Liver (tissue), 3 donors: Measurements from ENCODE around the gene HES4.

Source experiments
- ATF3 ChIP-seq: IDR thresholded peaks from 2 replicates; pipeline ENCODE4 v1.6.1; 2016; ENCODE audit warnings: antibody characterized with exemption
- CTCF ChIP-seq: fragments of 150-350 bp; IDR thresholded peaks from 2 replicates; pipeline ENCODE4 v1.5.1; 2017; ENCODE audit warnings: improper control_type of control experiment, low read depth, low read length; ENCODE audit not compliant: missing input control
- EGR1 ChIP-seq, 2 donors: IDR thresholded peaks; 2 replicates each; pipeline ENCODE4 v1.6.1; 2016 to 2018; ENCODE audit warnings: antibody characterized with exemption in 2 of 2, low read depth in 2 of 2
- GABPA ChIP-seq, 2 donors: IDR thresholded peaks in 1 of 2; conservative IDR thresholded peaks in 1 of 2; 2 replicates each; pipeline ENCODE4 v1.6.1; 2016; ENCODE audit warnings: antibody characterized with exemption in 2 of 2, mild to moderate bottlenecking in 1 of 2, moderate library complexity in 1 of 2
- MAX ChIP-seq: IDR thresholded peaks from 2 replicates; pipeline ENCODE4 v1.6.1; 2016; ENCODE audit warnings: antibody characterized with exemption
- RAD21 ChIP-seq, 2 donors: IDR thresholded peaks; 2 replicates each; pipeline ENCODE4 v1.6.1; 2016; ENCODE audit warnings: antibody characterized with exemption in 2 of 2, mild to moderate bottlenecking in 2 of 2
- REST ChIP-seq: IDR thresholded peaks from 2 replicates; pipeline ENCODE4 v1.6.1; 2016; ENCODE audit warnings: antibody characterized with exemption, mild to moderate bottlenecking
- SP1 ChIP-seq: IDR thresholded peaks from 2 replicates; pipeline ENCODE4 v1.6.1; 2018; ENCODE audit warnings: antibody characterized with exemption, mild to moderate bottlenecking
- TAF1 ChIP-seq: conservative IDR thresholded peaks from 2 replicates; pipeline ENCODE4 v1.6.1; 2016; ENCODE audit warnings: antibody characterized with exemption, mild to moderate bottlenecking
- YY1 ChIP-seq: IDR thresholded peaks from 2 replicates; pipeline ENCODE4 v1.6.1; 2016; ENCODE audit warnings: antibody characterized with exemption, mild to moderate bottlenecking
- donor health status: healthy.
- donor health status: healthy.

GRCh38 chr1:1019122-1019999, 19.5 kb upstream of the HES4 start:
- TF ChIP-seq CTCF (peak; percentile 45), GABPA (IDR thresholded peaks at IDR 0.05 in 1 of 2, conservative IDR thresholded peaks at IDR 0.05 in 1 of 2) (no peak), YY1 (no peak), EGR1 (IDR thresholded peaks at IDR 0.05; ENCODE audit: low read depth in 2 of 2) (no peak), ATF3 (no peak), MAX (no peak), SP1 (no peak), TAF1 (no peak), REST (no peak), RAD21 (IDR thresholded peaks at IDR 0.05) (peak in 1 of 2 donors; percentile 11)
